NCI-H187 (cell line): ENCODE results near the gene NEIL3.

Experiments used
- DNase-seq, 2 experiments: peaks; one replicate each; lab custom pipeline; 2025; lab: John Stamatoyannopoulos, UW

NEIL3 gene

GRCh38 chr4:177309522-177310371, at the start of gene NEIL3:
TSS of gene NEIL3 (plus strand) at chr4:177309874. CDS start at chr4:177309954, 80 bp downstream.
- DNase-seq = peak; percentile 39 to 54

GRCh38 chr4:177263818-177264217, 45.9 kb upstream of the NEIL3 start:
- no peak for DNase-seq

GRCh38 chr4:177264788-177265422, 44.8 kb upstream of the NEIL3 start:
- DNase-seq = no peak

GRCh38 chr4:177265729-177266128, 43.9 kb upstream of the NEIL3 start:
- DNase-seq = no peak

GRCh38 chr4:177266506-177266905, 43.2 kb upstream of the NEIL3 start:
- no peak for DNase-seq

- DNase-seq = no peak
These were observed 41.8 kb upstream of the NEIL3 start for GRCh38 chr4:177267911-177268310.

GRCh38 chr4:177271091-177271490, 38.6 kb upstream of the NEIL3 start:
- no peak for DNase-seq

- DNase-seq = no peak
These were observed 37.5 kb upstream of the NEIL3 start for GRCh38 chr4:177271915-177272766.

- DNase-seq = no peak
These were observed 33.7 kb upstream of the NEIL3 start for GRCh38 chr4:177275999-177276398.

GRCh38 chr4:177281351-177281909, 28.2 kb upstream of the NEIL3 start:
- DNase-seq = no peak

GRCh38 chr4:177282284-177282835, 27.3 kb upstream of the NEIL3 start:
- DNase-seq = no peak

GRCh38 chr4:177283167-177283566, 26.5 kb upstream of the NEIL3 start:
- DNase-seq = no peak

GRCh38 chr4:177285953-177286352, 23.7 kb upstream of the NEIL3 start:
- DNase-seq = no peak

GRCh38 chr4:177287255-177287654, 22.4 kb upstream of the NEIL3 start:
- no peak for DNase-seq

GRCh38 chr4:177288335-177288734, 21.3 kb upstream of the NEIL3 start:
- DNase-seq = no peak

GRCh38 chr4:177290780-177291179, 18.9 kb upstream of the NEIL3 start:
- DNase-seq = no peak

- DNase-seq = no peak
These were observed 17.5 kb upstream of the NEIL3 start for GRCh38 chr4:177292171-177292570.

GRCh38 chr4:177293208-177294033, 16.3 kb upstream of the NEIL3 start:
- no peak for DNase-seq

- no peak for DNase-seq
These were observed 11.8 kb upstream of the NEIL3 start for GRCh38 chr4:177297785-177298391.

GRCh38 chr4:177301126-177301639, 8.5 kb upstream of the NEIL3 start:
- DNase-seq = no peak
